Measurements from ENCODE around the gene EFNA5. TPM values are rescaled to one million over a fixed set of nuclear protein-coding genes. Genes with fewer than 3 reads are reported as not detected.

EFNA5 gene
- total and polyA plus RNA-seq, 2 of the 13 experiments (the other 11 are each of a cell fraction or from before 2014, with no cell fraction given): not detected

DNA sequence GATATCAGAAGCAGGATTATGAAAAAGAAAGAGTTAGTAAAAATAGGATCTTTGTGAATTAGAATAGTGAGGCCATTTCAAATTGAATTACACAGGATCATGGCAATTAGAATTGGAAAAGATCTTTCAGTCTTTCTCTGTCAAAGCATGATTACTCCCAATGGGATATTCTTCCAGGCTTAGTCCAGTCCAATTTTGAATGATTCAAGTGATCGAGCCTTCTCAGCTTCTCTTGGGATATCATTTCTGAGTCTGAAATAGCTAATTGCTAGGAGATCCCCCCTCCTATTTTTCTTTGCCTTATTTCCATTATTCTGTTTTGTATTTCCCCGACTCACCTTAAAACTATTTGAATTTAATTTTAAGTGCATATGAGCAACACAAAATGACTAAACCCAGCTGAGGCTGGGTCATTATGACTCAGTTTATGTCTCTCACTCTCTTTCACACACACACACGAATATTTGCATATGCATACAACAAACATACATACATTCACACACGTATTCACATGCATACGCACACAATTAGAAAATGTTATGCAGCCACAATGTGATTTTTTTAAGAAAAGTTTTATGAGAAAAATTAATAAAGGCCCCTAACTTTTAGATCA, 34.8 kb upstream of the EFNA5 start:
- CTCF ChIA-PET (ENCODE audit: low intra/inter-chr PET ratio, low total read pairs): no interaction called here
- no TSS peak for BruUV-seq (replicated peaks)
- H3K9me3 ChIP-seq (ENCODE audit: low read length): no peaks in the 10 kb centered on the region
- no peaks in the 10 kb centered on the region for H4K20me1 ChIP-seq (ENCODE audit: insufficient read depth, low read length)
- no peak overlapping the region for H3K9ac ChIP-seq (ENCODE audit: insufficient read depth, low read depth, low read length)
- H3K27ac ChIP-seq (ENCODE audit: extremely low read length, insufficient read depth, low read length): no peak overlapping the region
- no peaks in the 10 kb centered on the region; a peak in 1 of 5 replicates for H3K27me3 ChIP-seq (ENCODE audit: control insufficient read depth in 1 of 2, insufficient read depth in 2 of 2, low read length in 2 of 2)
- H3K4me2 ChIP-seq (ENCODE audit: low read depth, low read length): no peak overlapping the region
- POLR2A ChIA-PET: no interaction called here
- intact Hi-C loops (cut with micrococcal nuclease; ENCODE audit: unreplicated experiment) (no loop called here), in situ Hi-C loops (cut with HindIII; ENCODE audit: extremely low pct_ligation_motif_present, low pct_unique_long_range_greater_than_20kb) (no loop called here)
- H2AFZ ChIP-seq (ENCODE audit: low read length): no peak overlapping the region
- H3K79me2 ChIP-seq (ENCODE audit: insufficient read depth, low read length): no peaks in the 10 kb centered on the region
- no peak overlapping the region for H3K4me3 ChIP-seq (replicated peaks in 1 of 3; ENCODE audit: insufficient read depth in 1 of 3, low read depth in 2 of 3, low read length in 3 of 3)
- H3K4me1 ChIP-seq (ENCODE audit: insufficient read depth, low read length): no peaks in the 10 kb centered on the region
- ATAC-seq: no peak
- WGBS (ENCODE audit: low lambda C conversion rate): 18% methylated on average over 5 of the region's 5 CpGs
- FAIRE-seq: no peak
- H3K36me3 ChIP-seq (replicated peaks in 1 of 2; ENCODE audit: control insufficient read depth in 1 of 2, insufficient read depth in 2 of 2, low read length in 2 of 2): no peaks in the 10 kb centered on the region
- DNase-seq (ENCODE audit: low spot score): no peak
- TF ChIP-seq TCF12 (IDR thresholded peaks at IDR 0.05): no peak
- no peak for TF ChIP-seq TCF12 (CRISPR knock-in tag; IDR thresholded peaks at IDR 0.05)
- no peak for TF ChIP-seq SRSF1 (optimal IDR thresholded peaks at IDR 0.05; ENCODE audit: low read depth, low read length)
- TF ChIP-seq, protein P1, sequence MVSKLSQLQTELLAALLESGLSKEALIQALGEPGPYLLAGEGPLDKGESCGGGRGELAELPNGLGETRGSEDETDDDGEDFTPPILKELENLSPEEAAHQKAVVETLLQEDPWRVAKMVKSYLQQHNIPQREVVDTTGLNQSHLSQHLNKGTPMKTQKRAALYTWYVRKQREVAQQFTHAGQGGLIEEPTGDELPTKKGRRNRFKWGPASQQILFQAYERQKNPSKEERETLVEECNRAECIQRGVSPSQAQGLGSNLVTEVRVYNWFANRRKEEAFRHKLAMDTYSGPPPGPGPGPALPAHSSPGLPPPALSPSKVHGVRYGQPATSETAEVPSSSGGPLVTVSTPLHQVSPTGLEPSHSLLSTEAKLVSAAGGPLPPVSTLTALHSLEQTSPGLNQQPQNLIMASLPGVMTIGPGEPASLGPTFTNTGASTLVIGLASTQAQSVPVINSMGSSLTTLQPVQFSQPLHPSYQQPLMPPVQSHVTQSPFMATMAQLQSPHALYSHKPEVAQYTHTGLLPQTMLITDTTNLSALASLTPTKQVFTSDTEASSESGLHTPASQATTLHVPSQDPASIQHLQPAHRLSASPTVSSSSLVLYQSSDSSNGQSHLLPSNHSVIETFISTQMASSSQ (IDR thresholded peaks at IDR 0.05; ENCODE audit: low read depth): no peak
- TF ChIP-seq, protein P1 (CRISPR knock-in tag; IDR thresholded peaks at IDR 0.05; ENCODE audit: borderline replicate concordance): no peak
- TF ChIP-seq PITX1 (CRISPR knock-in tag; IDR thresholded peaks at IDR 0.05): no peak
- no peak for TF ChIP-seq ZNF484 (CRISPR knock-in tag; IDR thresholded peaks at IDR 0.05; ENCODE audit: borderline replicate concordance, low read depth)
- TF ChIP-seq, protein P2, sequence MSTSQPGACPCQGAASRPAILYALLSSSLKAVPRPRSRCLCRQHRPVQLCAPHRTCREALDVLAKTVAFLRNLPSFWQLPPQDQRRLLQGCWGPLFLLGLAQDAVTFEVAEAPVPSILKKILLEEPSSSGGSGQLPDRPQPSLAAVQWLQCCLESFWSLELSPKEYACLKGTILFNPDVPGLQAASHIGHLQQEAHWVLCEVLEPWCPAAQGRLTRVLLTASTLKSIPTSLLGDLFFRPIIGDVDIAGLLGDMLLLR (CRISPR knock-in tag; IDR thresholded peaks at IDR 0.05): no peak
- TF ChIP-seq, protein P3, sequence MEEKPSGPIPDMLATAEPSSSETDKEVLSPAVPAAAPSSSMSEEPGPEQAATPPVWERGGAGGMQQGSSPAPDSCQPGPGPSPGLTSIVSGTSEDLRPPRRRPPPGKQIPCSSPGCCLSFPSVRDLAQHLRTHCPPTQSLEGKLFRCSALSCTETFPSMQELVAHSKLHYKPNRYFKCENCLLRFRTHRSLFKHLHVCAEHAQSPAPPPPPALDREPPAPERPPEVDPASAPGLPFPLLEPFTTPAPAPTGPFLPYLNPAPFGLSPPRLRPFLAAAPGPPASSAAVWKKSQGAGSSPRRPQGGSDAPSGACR (CRISPR knock-in tag; IDR thresholded peaks at IDR 0.05): no peak
- no peak for TF ChIP-seq ZNF17 (CRISPR knock-in tag; IDR thresholded peaks at IDR 0.05)
- no peak for TF ChIP-seq GABPB1 (CRISPR knock-in tag; IDR thresholded peaks at IDR 0.05)
- no peak for TF ChIP-seq RORA (CRISPR knock-in tag; IDR thresholded peaks at IDR 0.05)
- TF ChIP-seq ZNF383 (CRISPR knock-in tag; IDR thresholded peaks at IDR 0.05; ENCODE audit: borderline replicate concordance): no peak
- TF ChIP-seq, protein P4, sequence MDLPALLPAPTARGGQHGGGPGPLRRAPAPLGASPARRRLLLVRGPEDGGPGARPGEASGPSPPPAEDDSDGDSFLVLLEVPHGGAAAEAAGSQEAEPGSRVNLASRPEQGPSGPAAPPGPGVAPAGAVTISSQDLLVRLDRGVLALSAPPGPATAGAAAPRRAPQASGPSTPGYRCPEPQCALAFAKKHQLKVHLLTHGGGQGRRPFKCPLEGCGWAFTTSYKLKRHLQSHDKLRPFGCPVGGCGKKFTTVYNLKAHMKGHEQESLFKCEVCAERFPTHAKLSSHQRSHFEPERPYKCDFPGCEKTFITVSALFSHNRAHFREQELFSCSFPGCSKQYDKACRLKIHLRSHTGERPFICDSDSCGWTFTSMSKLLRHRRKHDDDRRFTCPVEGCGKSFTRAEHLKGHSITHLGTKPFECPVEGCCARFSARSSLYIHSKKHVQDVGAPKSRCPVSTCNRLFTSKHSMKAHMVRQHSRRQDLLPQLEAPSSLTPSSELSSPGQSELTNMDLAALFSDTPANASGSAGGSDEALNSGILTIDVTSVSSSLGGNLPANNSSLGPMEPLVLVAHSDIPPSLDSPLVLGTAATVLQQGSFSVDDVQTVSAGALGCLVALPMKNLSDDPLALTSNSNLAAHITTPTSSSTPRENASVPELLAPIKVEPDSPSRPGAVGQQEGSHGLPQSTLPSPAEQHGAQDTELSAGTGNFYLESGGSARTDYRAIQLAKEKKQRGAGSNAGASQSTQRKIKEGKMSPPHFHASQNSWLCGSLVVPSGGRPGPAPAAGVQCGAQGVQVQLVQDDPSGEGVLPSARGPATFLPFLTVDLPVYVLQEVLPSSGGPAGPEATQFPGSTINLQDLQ (CRISPR knock-in tag; IDR thresholded peaks at IDR 0.05): no peak
- TF ChIP-seq ZNF296 (CRISPR knock-in tag; conservative IDR thresholded peaks at IDR 0.05): no peak
- no peak for TF ChIP-seq ZFP37 (CRISPR knock-in tag; IDR thresholded peaks at IDR 0.05; ENCODE audit: borderline replicate concordance)

Measured in HepG2 (cell line).